Stimulated activated CD8-positive, alpha-beta memory T cell treated with anti-CD3 and anti-CD28 coated beads, Interleukin-7, amount 100 ng/mL, for 48 hours (primary cell): ENCODE results near the gene RRAGD.

Source experiments
- DNase-seq, 2 donors: peaks; one replicate each; pipeline ENCODE4 v3.0.0-alpha.2; 2020; ENCODE audit warnings: low read depth in 1 of 2; ENCODE audit errors: extremely low read depth in 1 of 2

The RRAGD gene

GRCh38 chr6:89412071-89413005, at the start of gene RRAGD:
Gene RRAGD, minus strand, starts transcription at chr6:89412273. Its CDS starts 280 bp downstream, at chr6:89411993.
- peak; percentile 17 to 32 for DNase-seq

- DNase-seq: no peak
These were observed 48.6 kb upstream of the RRAGD start for GRCh38 chr6:89460713-89461112.

GRCh38 chr6:89459501-89459900, 47.4 kb upstream of the RRAGD start:
- no peak for DNase-seq

GRCh38 chr6:89458704-89459103, 46.6 kb upstream of the RRAGD start:
- DNase-seq: no peak

GRCh38 chr6:89454300-89454699, 42.2 kb upstream of the RRAGD start:
- DNase-seq: no peak

- no peak for DNase-seq
These were observed 40.2 kb upstream of the RRAGD start for GRCh38 chr6:89452281-89452680.

GRCh38 chr6:89449193-89449592, 37.1 kb upstream of the RRAGD start:
- no peak for DNase-seq

GRCh38 chr6:89443658-89444057, 31.6 kb upstream of the RRAGD start:
- no peak for DNase-seq

- DNase-seq: no peak
These were observed 28.1 kb upstream of the RRAGD start for GRCh38 chr6:89440200-89440599.

GRCh38 chr6:89439014-89439413, 26.9 kb upstream of the RRAGD start:
- DNase-seq: no peak

GRCh38 chr6:89438248-89438647, 26.2 kb upstream of the RRAGD start:
- no peak for DNase-seq

- DNase-seq: no peak
These were observed 24.2 kb upstream of the RRAGD start for GRCh38 chr6:89436226-89436625.

- DNase-seq: no peak
These were observed 22.9 kb upstream of the RRAGD start for GRCh38 chr6:89434954-89435353.

GRCh38 chr6:89434150-89434499, 22.1 kb upstream of the RRAGD start:
- DNase-seq: no peak

- DNase-seq: no peak
These were observed 21.4 kb upstream of the RRAGD start for GRCh38 chr6:89433252-89434149.

- DNase-seq: peak; percentile 57 to 71
These were observed 20.8 kb upstream of the RRAGD start, which contains the start of gene ANKRD6 for GRCh38 chr6:89432875-89433251. Gene ANKRD6, plus strand, starts transcription at chr6:89433152. Its CDS starts 133,825 bp downstream, at chr6:89566977.

- no peak for DNase-seq
These were observed 18.3 kb upstream of the RRAGD start for GRCh38 chr6:89430201-89430962.

- no peak for DNase-seq
These were observed 4.7 kb upstream of the RRAGD start for GRCh38 chr6:89416796-89417195.

- DNase-seq: no peak
These were observed 3.1 kb upstream of the RRAGD start for GRCh38 chr6:89415185-89415584.

GRCh38 chr6:89414215-89414614, 2.1 kb upstream of the RRAGD start:
- no peak for DNase-seq

GRCh38 chr6:89413006-89413400, 930 bp upstream of the RRAGD start:
- no peak for DNase-seq
